ENCODE results near the gene SPOCD1. TPM values are rescaled to one million over a fixed set of nuclear protein-coding genes. Genes with fewer than 3 reads are reported as not detected.

The SPOCD1 gene
- polyA plus RNA-seq, 1 of the 3 experiments (the other 2 are of a cell fraction): 10.7 TPM

DNA sequence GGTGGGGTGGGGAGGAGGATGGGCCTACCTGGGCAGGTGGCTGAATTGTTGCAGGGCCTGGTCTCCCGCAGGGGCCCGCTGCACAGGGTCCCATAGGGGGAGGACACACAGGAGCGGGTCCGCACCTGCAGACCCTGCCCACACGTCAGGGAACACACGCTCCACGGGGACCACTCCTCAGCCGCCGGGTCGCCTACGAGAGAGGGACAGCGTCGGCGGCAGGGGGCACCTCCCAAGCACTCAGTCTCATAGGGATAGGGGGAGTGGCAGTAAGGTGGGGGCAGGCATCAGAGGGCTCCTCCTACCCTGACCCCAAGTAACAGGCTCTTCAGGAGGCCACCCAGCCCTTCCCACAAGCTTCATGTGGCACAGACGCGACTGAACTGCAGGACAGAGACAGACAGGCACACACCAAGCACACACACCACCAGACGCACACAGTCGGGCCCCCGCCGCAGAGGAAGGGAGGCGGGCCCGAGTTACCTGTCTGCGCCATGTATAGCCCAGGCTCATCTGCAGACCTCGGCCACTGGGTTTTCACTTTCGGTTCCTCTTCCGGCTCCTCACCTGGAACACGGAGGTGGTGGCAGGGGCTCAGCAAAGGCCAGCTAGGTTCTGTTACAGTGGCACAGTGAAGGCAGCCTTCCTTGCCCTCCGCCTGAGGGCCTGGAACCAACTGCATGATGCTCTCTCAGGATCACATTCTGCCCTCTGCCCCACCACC, 71.5 kb downstream of the SPOCD1 start:
- no peaks in the 10 kb centered on the region for H3K9me2 ChIP-seq
- ChIA-PET CTCF (interaction anchor here (0.6 to 6.0 kb wide), 17 partner anchors 10 to 614 kb away, joined by 3 to 111 read pairs (median 9); partner anchors contain the start of gene ADGRB2), POLR2A (no interaction called here)
- DNase-seq: no peak
- TF ChIP-seq, protein P1, sequence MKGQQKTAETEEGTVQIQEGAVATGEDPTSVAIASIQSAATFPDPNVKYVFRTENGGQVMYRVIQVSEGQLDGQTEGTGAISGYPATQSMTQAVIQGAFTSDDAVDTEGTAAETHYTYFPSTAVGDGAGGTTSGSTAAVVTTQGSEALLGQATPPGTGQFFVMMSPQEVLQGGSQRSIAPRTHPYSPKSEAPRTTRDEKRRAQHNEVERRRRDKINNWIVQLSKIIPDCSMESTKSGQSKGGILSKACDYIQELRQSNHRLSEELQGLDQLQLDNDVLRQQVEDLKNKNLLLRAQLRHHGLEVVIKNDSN (IDR thresholded peaks at IDR 0.05; ENCODE audit: borderline replicate concordance, low read depth): no peak
- TF ChIP-seq, protein P2, sequence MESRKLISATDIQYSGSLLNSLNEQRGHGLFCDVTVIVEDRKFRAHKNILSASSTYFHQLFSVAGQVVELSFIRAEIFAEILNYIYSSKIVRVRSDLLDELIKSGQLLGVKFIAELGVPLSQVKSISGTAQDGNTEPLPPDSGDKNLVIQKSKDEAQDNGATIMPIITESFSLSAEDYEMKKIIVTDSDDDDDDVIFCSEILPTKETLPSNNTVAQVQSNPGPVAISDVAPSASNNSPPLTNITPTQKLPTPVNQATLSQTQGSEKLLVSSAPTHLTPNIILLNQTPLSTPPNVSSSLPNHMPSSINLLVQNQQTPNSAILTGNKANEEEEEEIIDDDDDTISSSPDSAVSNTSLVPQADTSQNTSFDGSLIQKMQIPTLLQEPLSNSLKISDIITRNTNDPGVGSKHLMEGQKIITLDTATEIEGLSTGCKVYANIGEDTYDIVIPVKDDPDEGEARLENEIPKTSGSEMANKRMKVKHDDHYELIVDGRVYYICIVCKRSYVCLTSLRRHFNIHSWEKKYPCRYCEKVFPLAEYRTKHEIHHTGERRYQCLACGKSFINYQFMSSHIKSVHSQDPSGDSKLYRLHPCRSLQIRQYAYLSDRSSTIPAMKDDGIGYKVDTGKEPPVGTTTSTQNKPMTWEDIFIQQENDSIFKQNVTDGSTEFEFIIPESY (IDR thresholded peaks at IDR 0.05; ENCODE audit: borderline replicate concordance, low read depth): no peak
- TF ChIP-seq TEAD4 (IDR thresholded peaks at IDR 0.05; ENCODE audit: borderline replicate concordance, insufficient read depth) (no peak), GATA2 (CRISPR knock-in tag; IDR thresholded peaks at IDR 0.05) (no peak), RCOR1 (IDR thresholded peaks at IDR 0.05; ENCODE audit: low read length) (no peak), FOXJ3 (CRISPR knock-in tag; IDR thresholded peaks at IDR 0.05) (no peak), FOSL2 (IDR thresholded peaks at IDR 0.05; ENCODE audit: borderline replicate concordance, low read depth) (no peak), TCF12 (IDR thresholded peaks at IDR 0.05) (no peak), SIN3A (IDR thresholded peaks at IDR 0.05; ENCODE audit: borderline replicate concordance, low read depth, low read length) (no peak), EZH2phosphoT487 (IDR thresholded peaks at IDR 0.05; ENCODE audit: borderline replicate concordance, low read depth) (no peak), RAD21 (IDR thresholded peaks at IDR 0.05; ENCODE audit: low read length) (no peak), SMC3 (IDR thresholded peaks at IDR 0.05; ENCODE audit: low read depth, low read length) (no peak), ELF1 (IDR thresholded peaks at IDR 0.05) (no peak)
- TF ChIP-seq, protein P3, sequence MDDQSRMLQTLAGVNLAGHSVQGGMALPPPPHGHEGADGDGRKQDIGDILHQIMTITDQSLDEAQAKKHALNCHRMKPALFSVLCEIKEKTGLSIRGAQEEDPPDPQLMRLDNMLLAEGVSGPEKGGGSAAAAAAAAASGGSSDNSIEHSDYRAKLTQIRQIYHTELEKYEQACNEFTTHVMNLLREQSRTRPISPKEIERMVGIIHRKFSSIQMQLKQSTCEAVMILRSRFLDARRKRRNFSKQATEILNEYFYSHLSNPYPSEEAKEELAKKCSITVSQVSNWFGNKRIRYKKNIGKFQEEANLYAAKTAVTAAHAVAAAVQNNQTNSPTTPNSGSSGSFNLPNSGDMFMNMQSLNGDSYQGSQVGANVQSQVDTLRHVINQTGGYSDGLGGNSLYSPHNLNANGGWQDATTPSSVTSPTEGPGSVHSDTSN (IDR thresholded peaks at IDR 0.05): no peak
- TF ChIP-seq, protein P4, sequence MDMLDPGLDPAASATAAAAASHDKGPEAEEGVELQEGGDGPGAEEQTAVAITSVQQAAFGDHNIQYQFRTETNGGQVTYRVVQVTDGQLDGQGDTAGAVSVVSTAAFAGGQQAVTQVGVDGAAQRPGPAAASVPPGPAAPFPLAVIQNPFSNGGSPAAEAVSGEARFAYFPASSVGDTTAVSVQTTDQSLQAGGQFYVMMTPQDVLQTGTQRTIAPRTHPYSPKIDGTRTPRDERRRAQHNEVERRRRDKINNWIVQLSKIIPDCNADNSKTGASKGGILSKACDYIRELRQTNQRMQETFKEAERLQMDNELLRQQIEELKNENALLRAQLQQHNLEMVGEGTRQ (IDR thresholded peaks at IDR 0.05; ENCODE audit: borderline replicate concordance, low read depth, low read length): no peak
- TF ChIP-seq, protein P5, sequence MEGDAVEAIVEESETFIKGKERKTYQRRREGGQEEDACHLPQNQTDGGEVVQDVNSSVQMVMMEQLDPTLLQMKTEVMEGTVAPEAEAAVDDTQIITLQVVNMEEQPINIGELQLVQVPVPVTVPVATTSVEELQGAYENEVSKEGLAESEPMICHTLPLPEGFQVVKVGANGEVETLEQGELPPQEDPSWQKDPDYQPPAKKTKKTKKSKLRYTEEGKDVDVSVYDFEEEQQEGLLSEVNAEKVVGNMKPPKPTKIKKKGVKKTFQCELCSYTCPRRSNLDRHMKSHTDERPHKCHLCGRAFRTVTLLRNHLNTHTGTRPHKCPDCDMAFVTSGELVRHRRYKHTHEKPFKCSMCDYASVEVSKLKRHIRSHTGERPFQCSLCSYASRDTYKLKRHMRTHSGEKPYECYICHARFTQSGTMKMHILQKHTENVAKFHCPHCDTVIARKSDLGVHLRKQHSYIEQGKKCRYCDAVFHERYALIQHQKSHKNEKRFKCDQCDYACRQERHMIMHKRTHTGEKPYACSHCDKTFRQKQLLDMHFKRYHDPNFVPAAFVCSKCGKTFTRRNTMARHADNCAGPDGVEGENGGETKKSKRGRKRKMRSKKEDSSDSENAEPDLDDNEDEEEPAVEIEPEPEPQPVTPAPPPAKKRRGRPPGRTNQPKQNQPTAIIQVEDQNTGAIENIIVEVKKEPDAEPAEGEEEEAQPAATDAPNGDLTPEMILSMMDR (IDR thresholded peaks at IDR 0.05): no peak
- no peak overlapping the region for H3K9ac ChIP-seq
- H3K36me3 ChIP-seq (replicated peaks in 1 of 2; ENCODE audit: control insufficient read depth in 1 of 2, insufficient read depth in 2 of 2, low read length in 1 of 2): peaks cover 0 to 4% of the 10 kb centered on the region in 2 experiments
- H2AFZ ChIP-seq (ENCODE audit: low read depth): no peak overlapping the region
- peaks cover 13% of the 10 kb centered on the region for H4K20me1 ChIP-seq (ENCODE audit: insufficient read depth)
- H3K27ac ChIP-seq (ENCODE audit: low read depth in 2 of 2, low read length in 1 of 2): no peak overlapping the region
- H3K9me3 ChIP-seq: no peaks in the 10 kb centered on the region
- H3K4me3 ChIP-seq (ENCODE audit: low read depth in 2 of 2, low read length in 1 of 2): no peak overlapping the region
- WGBS (ENCODE audit: low lambda C conversion rate): 97% methylated on average over 12 of the region's 28 CpGs
- no peaks in the 10 kb centered on the region for H3F3A ChIP-seq (replicated peaks; ENCODE audit: insufficient read depth)
- no peaks in the 10 kb centered on the region for H3K27me3 ChIP-seq (ENCODE audit: insufficient read depth)
- H3K79me2 ChIP-seq (ENCODE audit: insufficient read depth): no peaks in the 10 kb centered on the region
- H3K4me2 ChIP-seq: no peak overlapping the region
- H3K4me1 ChIP-seq (ENCODE audit: control insufficient read depth in 1 of 2, insufficient read depth in 2 of 2, low read depth in 1 of 2, low read length in 1 of 2): peaks cover 0 to 45% of the 10 kb centered on the region in 2 experiments; a peak in 1 of 4 replicates

All from SK-N-SH (cell line).